Measurements from ENCODE around the gene CD248. TPM values are rescaled to one million over a fixed set of nuclear protein-coding genes. Genes with fewer than 3 reads are reported as not detected.

Gene CD248
- total RNA-seq, 2 experiments from 2014 or later, result 3.3 to 3.4 TPM

DNA sequence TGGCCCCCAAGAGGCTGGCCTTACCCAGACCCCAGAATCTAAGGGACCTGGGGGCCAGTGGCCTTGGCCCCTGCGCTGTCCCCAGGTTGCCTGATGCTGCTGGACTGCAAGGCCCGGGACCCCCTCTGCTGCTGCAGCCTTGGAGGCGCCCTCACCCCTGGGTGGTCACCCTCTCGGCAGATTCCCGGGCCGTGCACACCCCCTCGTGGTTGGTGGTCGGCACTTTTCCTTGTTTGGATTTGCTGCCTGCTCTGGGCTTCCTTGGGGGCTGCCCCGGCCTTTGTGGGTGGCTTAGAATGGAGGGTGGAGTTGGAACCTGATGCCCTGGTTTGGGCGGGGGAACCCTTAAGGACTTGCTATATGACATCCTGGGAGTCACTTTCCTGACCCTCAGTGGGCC, 14.1 kb upstream of the CD248 start:
- intact Hi-C loops (cut with DNase I, micrococcal nuclease), result no loop called here
- Histone ChIP-seq H3K36me3 (ENCODE audit: insufficient read depth, low read length) (no peaks in the 10 kb centered on the region), H3K9me3 (ENCODE audit: control insufficient read depth in 1 of 2, insufficient read depth in 1 of 2, low read length in 2 of 2) (no peaks in the 10 kb centered on the region), H3K4me1 (ENCODE audit: insufficient read depth, low read length) (peaks cover 46% of the 10 kb centered on the region), H3K27me3 (ENCODE audit: control insufficient read depth in 1 of 2, insufficient read depth in 2 of 2, low read length in 2 of 2) (no peaks in the 10 kb centered on the region), H3K4me3 (ENCODE audit: low read length) (no peak overlapping the region), H3K27ac (ENCODE audit: low read depth in 1 of 2, low read length in 2 of 2) (no peak overlapping the region)
- H3K27me3 Mint-ChIP-seq, result no peaks in the 10 kb centered on the region
- peak in 1 of 14 experiments; percentile 18 for DNase-seq
- H3K9me3 Mint-ChIP-seq, result no peaks in the 10 kb centered on the region
- no peak overlapping the region for H3K4me3 Mint-ChIP-seq
- ChIA-PET POLR2A (interaction anchor here (2.9 kb wide), 1 partner anchor 19 kb away, joined by 13 read pairs; no protein-coding TSS in a partner anchor), CTCF (interaction anchor here (1.1 to 4.0 kb wide), 2 partner anchors 19 to 58 kb away, joined by 3 to 30 read pairs; no protein-coding TSS in a partner anchor)
- TF ChIP-seq, protein P1, sequence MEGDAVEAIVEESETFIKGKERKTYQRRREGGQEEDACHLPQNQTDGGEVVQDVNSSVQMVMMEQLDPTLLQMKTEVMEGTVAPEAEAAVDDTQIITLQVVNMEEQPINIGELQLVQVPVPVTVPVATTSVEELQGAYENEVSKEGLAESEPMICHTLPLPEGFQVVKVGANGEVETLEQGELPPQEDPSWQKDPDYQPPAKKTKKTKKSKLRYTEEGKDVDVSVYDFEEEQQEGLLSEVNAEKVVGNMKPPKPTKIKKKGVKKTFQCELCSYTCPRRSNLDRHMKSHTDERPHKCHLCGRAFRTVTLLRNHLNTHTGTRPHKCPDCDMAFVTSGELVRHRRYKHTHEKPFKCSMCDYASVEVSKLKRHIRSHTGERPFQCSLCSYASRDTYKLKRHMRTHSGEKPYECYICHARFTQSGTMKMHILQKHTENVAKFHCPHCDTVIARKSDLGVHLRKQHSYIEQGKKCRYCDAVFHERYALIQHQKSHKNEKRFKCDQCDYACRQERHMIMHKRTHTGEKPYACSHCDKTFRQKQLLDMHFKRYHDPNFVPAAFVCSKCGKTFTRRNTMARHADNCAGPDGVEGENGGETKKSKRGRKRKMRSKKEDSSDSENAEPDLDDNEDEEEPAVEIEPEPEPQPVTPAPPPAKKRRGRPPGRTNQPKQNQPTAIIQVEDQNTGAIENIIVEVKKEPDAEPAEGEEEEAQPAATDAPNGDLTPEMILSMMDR (IDR thresholded peaks at IDR 0.05), result no peak
- H3K36me3 Mint-ChIP-seq (ENCODE audit: low read depth), result no peaks in the 10 kb centered on the region
- ATAC-seq (ENCODE audit: poor library complexity), result no peak
- peaks cover 28% of the 10 kb centered on the region for H3K4me1 Mint-ChIP-seq (ENCODE audit: low read depth)
- H3K27ac Mint-ChIP-seq, result no peak overlapping the region

GRCh38 chr11:66329165-66329673, 12.4 kb upstream of the CD248 start:
- intact Hi-C loops (cut with DNase I, micrococcal nuclease), result loop anchor here (1.0 to 5.0 kb wide), 2 partner anchors 58 kb away; no protein-coding TSS in a partner anchor
- ATAC-seq (ENCODE audit: poor library complexity), result no peak
- Mint-ChIP-seq H3K36me3 (ENCODE audit: low read depth) (no peaks in the 10 kb centered on the region), H3K4me1 (ENCODE audit: low read depth) (peaks cover 32% of the 10 kb centered on the region), H3K4me3 (no peak overlapping the region), H3K27ac (peak overlapping the region; percentile 85), H3K9me3 (no peaks in the 10 kb centered on the region), H3K27me3 (no peaks in the 10 kb centered on the region)
- H3K27ac ChIP-seq (ENCODE audit: low read depth in 1 of 2, low read length in 2 of 2), result no peak overlapping the region
- H3K27me3 ChIP-seq (ENCODE audit: control insufficient read depth in 1 of 2, insufficient read depth in 2 of 2, low read length in 2 of 2), result no peaks in the 10 kb centered on the region
- POLR2A ChIA-PET, result interaction anchor here (1.2 to 2.9 kb wide), 3 partner anchors 12 to 17 kb away, joined by 6 to 13 read pairs (median 11); partner anchors contain the start of gene CD248
- TF ChIP-seq, protein P1 (IDR thresholded peaks at IDR 0.05), result no peak
- H3K4me3 ChIP-seq (ENCODE audit: low read length), result no peak overlapping the region
- CTCF ChIA-PET, result interaction anchor here (0.9 to 4.0 kb wide), 3 partner anchors 17 to 109 kb away, joined by 3 to 30 read pairs (median 4); partner anchors contain the start of gene MRPL11
- no peaks in the 10 kb centered on the region for H3K9me3 ChIP-seq (ENCODE audit: control insufficient read depth in 1 of 2, insufficient read depth in 1 of 2, low read length in 2 of 2)
- no peaks in the 10 kb centered on the region for H3K36me3 ChIP-seq (ENCODE audit: insufficient read depth, low read length)
- peaks cover 46% of the 10 kb centered on the region for H3K4me1 ChIP-seq (ENCODE audit: insufficient read depth, low read length)
- DNase-seq, result no peak

GRCh38 chr11:66328302-66329144, 11.7 kb upstream of the CD248 start:
- peak overlapping the region; percentile 85 for H3K27ac Mint-ChIP-seq
- H3K4me3 ChIP-seq (ENCODE audit: low read length), result no peak overlapping the region
- ATAC-seq (ENCODE audit: poor library complexity) (peak; percentile 90), DNase-seq (peak; percentile 68 to 92 (median 77))
- H3K4me1 Mint-ChIP-seq (ENCODE audit: low read depth), result peaks cover 39% of the 10 kb centered on the region
- intact Hi-C loops (cut with DNase I, micrococcal nuclease), result loop anchor here (1.0 to 5.0 kb wide), 5 partner anchors 16 to 59 kb away; partner anchors contain the start of gene BRMS1 (in 1 of the 2)
- no peaks in the 10 kb centered on the region for H3K9me3 ChIP-seq (ENCODE audit: control insufficient read depth in 1 of 2, insufficient read depth in 1 of 2, low read length in 2 of 2)
- no peaks in the 10 kb centered on the region for H3K36me3 ChIP-seq (ENCODE audit: insufficient read depth, low read length)
- no peaks in the 10 kb centered on the region for H3K9me3 Mint-ChIP-seq
- no peaks in the 10 kb centered on the region for H3K27me3 ChIP-seq (ENCODE audit: control insufficient read depth in 1 of 2, insufficient read depth in 2 of 2, low read length in 2 of 2)
- no peaks in the 10 kb centered on the region for H3K36me3 Mint-ChIP-seq (ENCODE audit: low read depth)
- CTCF ChIA-PET, result interaction anchor here (0.9 to 4.0 kb wide), 3 partner anchors 16 to 110 kb away, joined by 3 to 30 read pairs (median 4); partner anchors contain the start of gene MRPL11
- TF ChIP-seq, protein P1 (IDR thresholded peaks at IDR 0.05), result peak; percentile 93
- peaks cover 46% of the 10 kb centered on the region for H3K4me1 ChIP-seq (ENCODE audit: insufficient read depth, low read length)
- POLR2A ChIA-PET, result interaction anchor here (1.2 to 1.4 kb wide), 2 partner anchors 11 to 17 kb away, joined by 6 to 11 read pairs; partner anchors contain the start of gene CD248
- H3K27me3 Mint-ChIP-seq, result no peaks in the 10 kb centered on the region
- H3K27ac ChIP-seq (ENCODE audit: low read depth in 1 of 2, low read length in 2 of 2), result no peak overlapping the region
- peak overlapping the region; percentile 42 for H3K4me3 Mint-ChIP-seq

Data from CD4-positive, alpha-beta T cell (primary cell).